Rectal smooth muscle tissue (tissue), 1 donor: Measurements from ENCODE around the gene SCRG1.

Source experiments
- H3K27ac ChIP-seq: one replicate; pipeline ENCODE4 v1.7.0; 2013; ENCODE audit warnings: low read depth, low read length, inconsistent platforms
- H3K27me3 ChIP-seq: one replicate; pipeline ENCODE4 v1.7.0; 2013; ENCODE audit warnings: low read length; ENCODE audit not compliant: control insufficient read depth, insufficient read depth
- H3K36me3 ChIP-seq: one replicate; pipeline ENCODE4 v1.7.0; 2013; ENCODE audit warnings: low read length; ENCODE audit not compliant: control insufficient read depth, insufficient read depth
- H3K4me1 ChIP-seq: one replicate; pipeline ENCODE4 v1.7.0; 2013; ENCODE audit warnings: low read length; ENCODE audit not compliant: control insufficient read depth, insufficient read depth
- H3K4me3 ChIP-seq: one replicate; pipeline ENCODE4 v1.7.0; 2013; ENCODE audit warnings: low read length
- H3K9ac ChIP-seq: one replicate; pipeline ENCODE4 v1.7.0; 2013; ENCODE audit warnings: low read length

SCRG1 gene

GRCh38 chr4:173398779-173399415, at the start of gene SCRG1:
Gene SCRG1 (minus strand): TSS chr4:173399116. CDS start chr4:173391414, 7,702 bp downstream.
- Histone ChIP-seq H3K4me3 (peak within 1 kb of the TSS; percentile 32), H3K27ac (peak within 1 kb of the TSS; percentile 80), H3K36me3 (no peaks in the 10 kb centered on the region), H3K27me3 (no peaks in the 10 kb centered on the region), H3K4me1 (peaks cover 21% of the 10 kb centered on the region), H3K9ac (no peak within 1 kb of the TSS)

DNA sequence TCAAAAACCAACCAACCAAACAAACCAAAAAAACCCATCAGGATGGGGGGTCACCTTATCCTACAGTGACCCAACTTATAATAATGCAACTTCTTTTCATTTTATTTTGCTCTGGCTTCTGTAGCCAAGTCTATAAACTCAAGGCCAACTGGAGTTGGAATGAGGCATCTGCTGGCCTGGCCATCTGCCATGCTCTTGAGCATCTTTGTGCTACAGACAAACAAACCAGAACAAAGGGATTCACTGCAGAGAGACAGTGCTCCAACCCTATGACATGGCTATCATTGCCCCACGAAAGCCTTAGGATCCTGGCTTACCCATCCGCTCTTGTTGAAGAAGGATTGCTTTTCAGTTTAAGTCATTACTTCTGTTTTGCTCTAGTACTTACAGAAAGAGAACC, 49.2 kb upstream of the SCRG1 start:
- Histone ChIP-seq H3K27me3 (no peaks in the 10 kb centered on the region), H3K27ac (peak overlapping the region; percentile 60), H3K4me3 (no peak overlapping the region), H3K4me1 (peaks cover 12% of the 10 kb centered on the region), H3K9ac (no peak overlapping the region), H3K36me3 (no peaks in the 10 kb centered on the region)

GRCh38 chr4:173446416-173446815, 47.5 kb upstream of the SCRG1 start:
- Histone ChIP-seq H3K9ac (no peak overlapping the region), H3K36me3 (no peaks in the 10 kb centered on the region), H3K4me1 (peaks cover 12% of the 10 kb centered on the region), H3K27ac (no peak overlapping the region), H3K4me3 (no peak overlapping the region), H3K27me3 (no peaks in the 10 kb centered on the region)

GRCh38 chr4:173443121-173443520, 44.2 kb upstream of the SCRG1 start:
- Histone ChIP-seq H3K9ac (no peak overlapping the region), H3K4me1 (peaks cover 5% of the 10 kb centered on the region), H3K27ac (no peak overlapping the region), H3K4me3 (no peak overlapping the region), H3K36me3 (no peaks in the 10 kb centered on the region), H3K27me3 (no peaks in the 10 kb centered on the region)

- no peaks in the 10 kb centered on the region for H3K36me3 ChIP-seq
- H3K4me1 ChIP-seq: peaks cover under 1% of the 10 kb centered on the region
- H3K9ac ChIP-seq: no peak overlapping the region
- H3K4me3 ChIP-seq: no peak overlapping the region
- H3K27me3 ChIP-seq: no peaks in the 10 kb centered on the region
- no peak overlapping the region for H3K27ac ChIP-seq
Measured at GRCh38 chr4:173442223-173442932, 43.5 kb upstream of the SCRG1 start.

- no peak overlapping the region for H3K9ac ChIP-seq
- H3K27me3 ChIP-seq: no peaks in the 10 kb centered on the region
- H3K4me1 ChIP-seq: peaks cover 12% of the 10 kb centered on the region
- H3K27ac ChIP-seq: no peak overlapping the region
- no peaks in the 10 kb centered on the region for H3K36me3 ChIP-seq
- no peak overlapping the region for H3K4me3 ChIP-seq
Measured at GRCh38 chr4:173440888-173441287, 42.0 kb upstream of the SCRG1 start.

DNA sequence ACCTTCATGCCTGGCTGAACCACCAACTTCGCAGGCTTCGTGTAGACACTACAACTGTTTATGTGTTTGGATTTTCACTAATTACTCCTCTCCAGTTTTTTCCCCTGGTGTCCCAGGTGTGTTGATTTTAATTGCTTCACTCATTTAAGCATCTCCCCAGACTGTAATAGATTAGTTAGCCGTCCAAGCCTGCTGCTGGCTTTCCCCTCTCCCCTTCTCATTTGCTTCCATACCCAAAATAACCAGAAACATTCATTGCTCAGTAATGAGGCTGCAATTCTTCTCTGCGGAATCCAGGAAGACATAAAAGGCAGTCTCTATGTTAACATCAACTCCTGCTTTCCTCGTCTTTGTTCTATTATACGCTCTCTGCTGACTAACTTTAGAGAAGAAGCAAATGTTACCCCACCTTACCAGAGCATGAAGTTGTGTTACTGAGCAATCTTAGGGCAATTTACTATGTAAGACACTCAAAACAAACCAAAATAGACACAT, 37.9 kb upstream of the SCRG1 start:
- peaks cover 12% of the 10 kb centered on the region for H3K4me1 ChIP-seq
- H3K9ac ChIP-seq: no peak overlapping the region
- H3K4me3 ChIP-seq: no peak overlapping the region
- H3K36me3 ChIP-seq: no peaks in the 10 kb centered on the region
- H3K27me3 ChIP-seq: no peaks in the 10 kb centered on the region
- peak overlapping the region; percentile 75 for H3K27ac ChIP-seq

- no peaks in the 10 kb centered on the region for H3K36me3 ChIP-seq
- H3K4me1 ChIP-seq: peaks cover 12% of the 10 kb centered on the region
- H3K27me3 ChIP-seq: no peaks in the 10 kb centered on the region
- H3K27ac ChIP-seq: peak overlapping the region; percentile 75
- H3K9ac ChIP-seq: no peak overlapping the region
- no peak overlapping the region for H3K4me3 ChIP-seq
Measured at GRCh38 chr4:173436149-173436579, 37.2 kb upstream of the SCRG1 start.

- Histone ChIP-seq H3K27ac (no peak overlapping the region), H3K9ac (no peak overlapping the region), H3K36me3 (no peaks in the 10 kb centered on the region), H3K4me1 (peaks cover 12% of the 10 kb centered on the region), H3K27me3 (no peaks in the 10 kb centered on the region), H3K4me3 (no peak overlapping the region)
Measured at GRCh38 chr4:173434231-173434630, 35.3 kb upstream of the SCRG1 start.

DNA sequence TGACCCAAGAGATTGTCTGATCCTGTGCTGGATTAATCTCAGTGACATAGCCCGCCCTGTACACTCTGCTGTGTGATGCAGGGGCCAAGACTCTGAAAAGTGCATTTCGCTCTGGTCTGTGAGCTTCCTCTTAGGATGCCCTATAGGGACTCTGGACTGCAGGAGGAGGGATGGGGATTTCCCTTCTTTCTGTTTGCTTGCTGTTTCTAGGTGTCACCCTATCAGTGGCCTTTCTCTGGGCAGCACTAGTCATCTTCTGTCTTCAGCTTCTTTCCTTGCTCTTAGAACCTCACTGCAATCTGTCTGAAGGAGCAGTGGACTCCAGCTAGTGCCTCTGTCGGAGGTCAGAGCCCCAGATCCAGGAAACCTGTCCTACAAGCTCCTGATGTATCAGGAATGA, 34.5 kb upstream of the SCRG1 start:
- no peaks in the 10 kb centered on the region for H3K36me3 ChIP-seq
- H3K27me3 ChIP-seq: no peaks in the 10 kb centered on the region
- no peak overlapping the region for H3K27ac ChIP-seq
- H3K4me3 ChIP-seq: no peak overlapping the region
- H3K9ac ChIP-seq: no peak overlapping the region
- peaks cover 12% of the 10 kb centered on the region for H3K4me1 ChIP-seq

- Histone ChIP-seq H3K4me1 (peaks cover 12% of the 10 kb centered on the region), H3K27me3 (no peaks in the 10 kb centered on the region), H3K36me3 (no peaks in the 10 kb centered on the region)
Measured at GRCh38 chr4:173432430-173432829, 33.5 kb upstream of the SCRG1 start.

DNA sequence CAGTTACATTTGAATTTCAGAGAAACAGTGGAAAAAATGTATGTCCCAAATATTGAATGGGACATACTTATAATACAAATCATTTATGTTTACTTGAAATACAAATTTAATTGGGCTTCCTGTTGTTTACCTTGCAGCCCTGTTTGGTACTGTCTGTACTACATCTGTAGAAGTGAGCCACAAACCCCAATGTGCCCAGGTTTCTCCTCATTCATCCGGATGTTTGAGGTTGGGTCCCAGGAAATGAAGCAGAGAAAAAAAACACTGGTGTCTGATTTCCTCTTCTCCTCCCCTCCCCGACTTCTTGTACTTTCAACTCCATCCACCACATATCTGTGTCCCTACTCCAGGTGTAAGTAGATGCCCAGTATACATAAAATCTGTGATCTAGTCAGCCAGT, 27.1 kb upstream of the SCRG1 start:
- no peaks in the 10 kb centered on the region for H3K27me3 ChIP-seq
- H3K36me3 ChIP-seq: no peaks in the 10 kb centered on the region
- H3K27ac ChIP-seq: no peak overlapping the region
- H3K4me3 ChIP-seq: no peak overlapping the region
- no peak overlapping the region for H3K9ac ChIP-seq
- H3K4me1 ChIP-seq: no peaks in the 10 kb centered on the region

More at GRCh38 chr4:173432430-173432829, 33.5 kb upstream of the SCRG1 start:
- H3K9ac ChIP-seq: no peak overlapping the region
- no peak overlapping the region for H3K4me3 ChIP-seq
- H3K27ac ChIP-seq: no peak overlapping the region
